GM12801 (cell line): ENCODE measurements around the gene IL15.

Experiments used
- CTCF ChIP-seq: IDR thresholded peaks from one replicate; pipeline ENCODE4 v1.5.1; 2011; ENCODE audit warnings: control low read depth; ENCODE audit not compliant: insufficient read length; ENCODE audit errors: extremely low read depth

The IL15 gene

GRCh38 chr4:141614878-141615586 is 21.4 kb upstream of the IL15 start:
- TF ChIP-seq CTCF = no peak

- TF ChIP-seq CTCF = no peak
These were observed 15.7 kb upstream of the IL15 start for GRCh38 chr4:141620715-141621114.

- TF ChIP-seq CTCF = no peak
These were observed 11.4 kb upstream of the IL15 start for GRCh38 chr4:141625023-141625422.

GRCh38 chr4:141630854-141631253 is 5.5 kb upstream of the IL15 start:
- TF ChIP-seq CTCF = no peak

GRCh38 chr4:141635736-141636081 is 674 bp upstream of the IL15 start:
- TF ChIP-seq CTCF = no peak

- TF ChIP-seq CTCF = no peak
These were observed 533 bp downstream of the IL15 start for GRCh38 chr4:141636771-141637460.

GRCh38 chr4:141637565-141637964 is 1.2 kb downstream of the IL15 start:
- TF ChIP-seq CTCF = no peak
